Mesothelial cell of epicardium (in vitro differentiated cells): Measurements from ENCODE around the gene ZBTB39. TPM values are rescaled to one million over a fixed set of nuclear protein-coding genes. Genes with fewer than 3 reads are reported as not detected.

Experiments
- DNase-seq, 2 experiments: peaks; one replicate each; pipeline ENCODE4 v3.0.0; 2021; ENCODE audit warnings: low spot score in 2 of 2; ENCODE audit not compliant: unreplicated experiment in 2 of 2
- H3K27ac Mint-ChIP-seq: 2 replicates; pipeline ENCODE4 v1.8.0; 2021; ENCODE audit warnings: mixed read lengths
- H3K27me3 Mint-ChIP-seq: 2 replicates; pipeline ENCODE4 v1.8.0; 2021; ENCODE audit warnings: low read depth, mixed read lengths
- H3K36me3 Mint-ChIP-seq: 2 replicates; pipeline ENCODE4 v1.8.0; 2021; ENCODE audit warnings: mixed read lengths
- H3K4me1 Mint-ChIP-seq: 2 replicates; pipeline ENCODE4 v1.8.0; 2021; ENCODE audit warnings: mixed read lengths
- H3K4me3 Mint-ChIP-seq: 2 replicates; pipeline ENCODE4 v1.8.0; 2021; ENCODE audit warnings: mild to moderate bottlenecking, moderate library complexity, mixed read lengths
- H3K9me3 Mint-ChIP-seq: 2 replicates; pipeline ENCODE4 v1.8.0; 2021; ENCODE audit warnings: mixed read lengths
- CTCF ChIP-seq: fragments of 200-600 bp; sonication (generic); IDR thresholded peaks from one replicate; pipeline ENCODE4 v1.5.0; 2021; ENCODE audit warnings: antibody characterized with exemption; ENCODE audit not compliant: unreplicated experiment
- total RNA-seq: library from RNA; stranded (reverse); gene quantifications from 3 replicates; pipeline ENCODE4 v1.2.1, GENCODE V29; 2021

The ZBTB39 gene
- total RNA-seq, 1 donor from 2014 or later: 19.2 TPM

DNA sequence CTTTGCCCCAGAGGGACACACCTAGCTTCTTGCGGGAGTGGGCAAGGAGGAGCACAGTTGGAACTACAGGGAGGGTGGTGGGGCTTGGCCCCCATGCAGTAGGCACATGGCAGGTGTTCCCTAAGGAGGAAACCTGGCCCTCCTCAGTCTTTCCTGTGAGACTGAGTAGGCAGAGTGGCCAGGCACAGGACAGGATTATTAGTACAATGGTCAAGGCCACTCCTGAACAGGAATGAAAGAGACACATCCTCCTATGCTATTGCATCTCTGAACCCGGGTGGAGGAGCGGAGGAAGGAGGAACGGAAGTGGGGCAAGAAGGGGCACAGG lies 42.7 kb upstream of the ZBTB39 start:
- Mint-ChIP-seq H3K36me3 (peaks cover 3% of the 10 kb centered on the region), H3K27ac (no peak overlapping the region), H3K4me1 (no peaks in the 10 kb centered on the region), H3K9me3 (peaks cover 3% of the 10 kb centered on the region), H3K27me3 (peaks cover 60% of the 10 kb centered on the region), H3K4me3 (no peak overlapping the region)
- DNase-seq: no peak
- TF ChIP-seq CTCF: no peak

GRCh38 chr12:57048423-57049118 lies 42.2 kb upstream of the ZBTB39 start:
- Mint-ChIP-seq H3K27ac (no peak overlapping the region), H3K9me3 (no peaks in the 10 kb centered on the region), H3K4me1 (no peaks in the 10 kb centered on the region), H3K27me3 (peaks cover 64% of the 10 kb centered on the region), H3K36me3 (no peaks in the 10 kb centered on the region), H3K4me3 (no peak overlapping the region)
- no peak for TF ChIP-seq CTCF
- DNase-seq: no peak

DNA sequence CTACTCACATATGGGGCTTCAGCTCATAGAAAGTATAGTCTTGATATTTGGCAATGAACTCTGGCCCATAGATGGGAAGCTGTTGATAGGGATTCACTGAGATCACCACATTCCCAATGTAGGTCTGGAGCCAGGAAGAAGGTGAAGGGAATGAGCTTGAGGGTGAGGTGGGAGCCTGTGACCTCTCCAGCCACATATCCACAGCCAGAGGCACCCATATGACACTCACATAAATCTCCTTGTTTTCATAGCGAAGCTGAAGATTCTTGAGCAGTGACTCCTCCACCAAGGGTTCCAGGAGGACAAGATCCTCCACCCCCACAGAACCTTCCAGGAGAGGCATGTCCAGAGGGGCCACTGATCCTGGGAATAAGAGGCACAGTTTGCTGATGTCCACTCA lies 41.6 kb upstream of the ZBTB39 start:
- Mint-ChIP-seq H3K27ac (no peak overlapping the region), H3K36me3 (no peaks in the 10 kb centered on the region), H3K4me1 (no peaks in the 10 kb centered on the region), H3K27me3 (peaks cover 68% of the 10 kb centered on the region), H3K9me3 (no peaks in the 10 kb centered on the region), H3K4me3 (no peak overlapping the region)
- no peak for TF ChIP-seq CTCF
- no peak for DNase-seq

DNA sequence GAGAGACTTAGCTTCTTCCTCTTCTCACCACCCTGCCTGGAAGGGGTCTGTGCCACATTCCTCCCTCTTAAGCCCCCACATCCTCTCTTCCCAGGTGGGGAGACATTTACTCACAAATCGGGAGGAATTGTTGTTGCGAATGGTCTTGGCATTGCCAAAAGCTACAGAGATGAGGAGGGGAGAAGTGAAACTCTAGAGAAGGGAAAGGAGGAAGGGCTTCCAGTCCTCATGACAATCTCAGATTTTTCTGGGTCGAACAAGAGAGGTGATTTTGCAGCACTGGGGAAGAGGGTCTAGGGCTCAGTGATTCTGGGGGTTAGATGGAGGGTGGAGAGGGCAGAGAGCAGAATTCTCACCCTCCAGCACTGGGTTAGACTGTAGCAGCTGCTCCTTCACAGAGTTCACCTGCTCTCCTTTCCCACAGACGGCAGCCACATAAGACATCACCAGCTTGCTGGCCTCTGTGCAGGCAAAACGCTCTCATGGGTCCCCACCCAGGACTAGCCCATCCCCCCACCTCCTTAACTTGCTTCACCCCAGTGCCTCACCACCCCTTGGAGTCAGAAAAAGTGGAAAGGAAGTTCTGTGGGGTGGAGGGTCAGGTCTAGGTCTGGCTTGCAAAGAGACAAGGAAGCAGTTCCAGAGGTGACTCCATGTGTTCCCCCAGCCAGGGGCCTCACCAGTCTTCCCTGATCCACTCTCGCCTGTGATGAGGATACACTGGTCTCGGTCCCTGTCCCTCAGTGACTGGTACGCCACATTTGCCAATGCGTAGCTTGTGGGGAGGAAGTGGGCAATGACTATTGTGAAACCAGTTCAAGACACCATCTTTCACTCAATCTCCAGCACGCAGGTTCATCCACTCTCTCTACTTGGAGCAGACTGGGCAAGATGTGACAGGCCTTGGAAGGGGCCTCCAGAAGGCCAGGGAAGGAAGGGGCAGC lies 40.9 kb upstream of the ZBTB39 start:
- Mint-ChIP-seq H3K36me3 (no peaks in the 10 kb centered on the region), H3K4me1 (no peaks in the 10 kb centered on the region), H3K4me3 (no peak overlapping the region), H3K27me3 (peaks cover 69% of the 10 kb centered on the region), H3K9me3 (no peaks in the 10 kb centered on the region), H3K27ac (no peak overlapping the region)
- DNase-seq: no peak
- no peak for TF ChIP-seq CTCF

- Mint-ChIP-seq H3K36me3 (no peaks in the 10 kb centered on the region), H3K9me3 (no peaks in the 10 kb centered on the region), H3K4me1 (no peaks in the 10 kb centered on the region), H3K27me3 (peaks cover 70% of the 10 kb centered on the region), H3K27ac (no peak overlapping the region), H3K4me3 (no peak overlapping the region)
- no peak for DNase-seq
- TF ChIP-seq CTCF: no peak
These were observed 39.9 kb upstream of the ZBTB39 start for GRCh38 chr12:57046086-57046791.
